ENCODE measurements around the gene MC1R.

GRCh38 chr16:89965447-89966225, 47.0 kb downstream of the MC1R start:
- TF ChIP-seq EZH2 (IDR thresholded peaks at IDR 0.05; ENCODE audit: low read depth), result no peak
- TF ChIP-seq CTCF (conservative IDR thresholded peaks at IDR 0.05), result no peak
